ENCODE data around the gene LPGAT1.

The LPGAT1 gene

DNA sequence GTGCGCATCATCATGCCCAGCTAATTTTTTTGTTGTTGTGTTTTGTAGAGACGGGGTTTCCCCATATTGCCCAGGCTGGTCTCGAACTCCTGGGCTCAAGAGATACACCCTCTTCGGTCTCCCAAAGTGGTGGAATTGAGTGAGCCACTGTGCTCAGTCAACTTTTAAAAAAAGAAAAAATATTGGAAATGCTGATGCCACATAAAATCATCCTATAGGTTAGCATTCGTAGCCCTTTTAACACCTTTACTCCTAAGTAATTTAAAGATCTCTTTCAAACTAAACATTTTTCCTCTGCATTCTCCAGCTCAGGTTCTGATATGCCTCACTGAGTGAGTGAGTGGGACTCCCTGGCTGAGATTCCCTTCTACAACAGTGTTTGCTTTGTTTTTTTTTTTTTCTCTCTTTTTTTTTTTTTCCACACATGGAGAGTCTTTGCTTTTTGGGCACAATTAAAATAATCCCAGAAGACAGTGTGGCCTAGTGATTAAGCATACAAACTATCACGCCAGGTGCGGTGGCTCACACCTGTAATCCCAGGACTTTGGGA lies 74.0 kb downstream of the LPGAT1 start:
- no peak for DNase-seq

DNA sequence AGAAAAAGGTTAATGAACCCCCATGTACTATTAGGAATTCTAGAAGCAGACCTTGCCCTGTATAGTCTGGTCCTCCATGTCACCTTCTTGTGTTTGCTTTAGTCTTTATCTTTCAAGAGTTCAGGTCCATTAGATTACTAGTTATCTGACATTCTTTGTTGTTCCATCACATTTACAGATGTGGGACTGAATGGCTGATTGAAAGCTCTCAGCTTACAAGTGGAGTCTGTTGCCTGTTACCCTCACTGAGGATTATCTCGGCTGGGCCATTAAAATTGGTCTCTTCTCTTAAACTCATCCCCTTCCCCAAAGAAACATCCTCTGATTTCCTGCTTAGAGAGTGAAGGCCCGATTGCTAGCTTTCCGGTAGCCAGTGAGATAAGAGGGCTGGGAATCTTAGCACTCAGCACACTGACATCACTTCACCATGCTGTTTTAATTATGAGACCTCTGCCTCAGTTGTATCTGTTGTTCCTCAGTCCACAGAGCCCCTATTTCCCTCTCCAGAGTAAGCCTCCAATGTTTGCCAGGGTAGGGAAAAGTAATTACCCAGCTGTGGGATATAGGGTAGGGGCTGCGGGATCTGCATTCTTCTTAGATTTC lies 76.8 kb downstream of the LPGAT1 start:
- DNase-seq: peak; percentile 9

DNA sequence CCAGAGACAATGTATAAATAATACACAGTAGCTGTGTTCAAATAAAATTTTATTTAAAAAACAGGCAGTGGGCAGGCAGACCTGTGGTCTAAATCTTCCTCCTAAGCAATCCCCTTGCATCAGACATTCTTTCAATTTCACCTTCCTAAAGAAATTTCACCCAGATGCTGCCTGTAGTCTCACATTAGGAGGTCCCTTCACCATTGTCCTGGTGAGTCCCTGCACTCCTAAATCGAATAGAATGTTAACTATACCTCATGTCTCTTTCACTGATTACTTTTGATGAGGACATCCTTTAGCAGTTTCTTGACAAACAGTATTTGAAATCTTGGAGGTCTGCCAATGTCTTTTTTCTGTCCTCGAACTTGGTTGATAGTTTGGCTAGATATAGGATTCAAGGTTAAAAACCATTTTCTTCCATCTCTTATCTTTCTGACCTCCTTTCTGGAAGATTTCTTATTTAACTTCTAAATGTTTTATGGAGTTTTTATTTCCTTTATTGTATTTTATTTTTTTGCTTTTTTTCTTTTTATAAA lies 77.5 kb downstream of the LPGAT1 start:
- DNase-seq: no peak

DNA sequence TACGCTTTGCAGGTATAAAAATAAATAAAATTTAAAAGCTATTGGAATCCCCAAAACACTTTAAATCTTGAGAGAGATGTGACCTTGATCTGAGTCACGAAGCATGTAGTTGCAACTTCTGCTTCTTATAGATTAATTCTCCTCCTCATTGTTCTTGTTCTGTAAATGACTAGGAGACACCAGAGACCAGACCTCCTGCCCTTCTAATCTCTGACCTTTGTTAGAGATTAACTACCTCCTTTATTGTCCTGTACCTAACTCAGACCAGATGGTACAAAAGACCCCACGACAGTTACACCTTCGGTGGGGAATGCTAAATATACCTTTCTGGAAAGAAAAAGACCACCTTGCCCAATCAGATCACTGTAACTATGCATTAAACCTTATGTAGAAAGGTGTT lies 78.2 kb downstream of the LPGAT1 start:
- DNase-seq: no peak

DNA sequence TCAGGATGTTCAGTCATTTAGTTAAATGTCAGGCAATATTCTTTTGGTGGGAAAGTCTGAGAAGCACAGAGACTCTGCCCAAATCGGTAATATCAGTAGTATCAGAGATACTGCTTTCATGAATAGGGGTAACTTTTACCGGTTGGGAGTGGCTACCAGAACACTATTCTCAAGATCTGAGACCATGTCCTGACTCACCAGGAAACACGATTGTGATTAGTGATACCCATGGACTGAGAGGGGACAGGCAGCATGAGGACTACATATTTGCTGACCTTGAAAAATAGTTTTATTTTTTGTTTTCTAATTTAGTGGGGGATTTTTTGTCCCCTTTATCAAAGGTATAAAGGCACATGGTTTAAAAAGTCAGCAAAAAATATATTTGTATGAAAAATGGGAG lies 79.1 kb downstream of the LPGAT1 start:
- DNase-seq: no peak

DNA sequence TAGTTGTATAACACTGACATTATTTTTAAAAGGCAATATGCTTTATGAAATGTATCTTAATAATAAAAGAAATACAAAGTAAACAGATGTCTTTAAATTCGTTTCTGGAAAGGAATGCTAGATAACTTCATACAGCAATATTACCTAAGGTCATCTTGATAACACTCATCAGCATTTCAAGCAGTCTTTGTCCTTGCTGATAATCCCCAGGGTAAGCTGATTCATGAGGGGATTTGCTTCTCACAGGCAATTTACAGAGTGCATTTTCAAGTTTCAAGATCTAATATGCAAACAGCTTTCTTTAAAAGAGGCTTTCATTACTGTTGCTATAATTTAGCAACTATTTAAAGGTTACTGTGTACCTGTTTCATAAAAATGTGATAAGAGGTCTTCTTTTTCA lies 80.0 kb downstream of the LPGAT1 start:
- no peak for DNase-seq

DNA sequence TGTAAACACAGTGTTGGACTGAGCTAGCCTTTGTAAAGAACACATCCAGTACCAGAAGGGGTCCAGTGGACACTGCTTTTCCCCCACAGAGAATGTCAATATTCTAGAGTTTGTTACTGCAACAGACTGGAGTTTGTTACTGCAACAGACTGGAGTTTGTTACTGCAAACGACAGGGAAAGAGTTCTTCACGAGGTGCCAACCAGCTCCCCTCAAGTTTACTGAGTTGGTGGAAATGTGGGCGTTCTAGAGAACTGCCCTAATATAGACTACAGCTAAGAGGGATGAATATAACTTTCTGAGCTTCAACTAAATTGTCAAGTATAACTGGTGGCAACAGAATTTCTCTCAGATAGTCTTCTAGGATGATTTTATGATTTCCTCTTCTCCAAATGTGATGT lies 81.3 kb downstream of the LPGAT1 start:
- DNase-seq: no peak

DNA sequence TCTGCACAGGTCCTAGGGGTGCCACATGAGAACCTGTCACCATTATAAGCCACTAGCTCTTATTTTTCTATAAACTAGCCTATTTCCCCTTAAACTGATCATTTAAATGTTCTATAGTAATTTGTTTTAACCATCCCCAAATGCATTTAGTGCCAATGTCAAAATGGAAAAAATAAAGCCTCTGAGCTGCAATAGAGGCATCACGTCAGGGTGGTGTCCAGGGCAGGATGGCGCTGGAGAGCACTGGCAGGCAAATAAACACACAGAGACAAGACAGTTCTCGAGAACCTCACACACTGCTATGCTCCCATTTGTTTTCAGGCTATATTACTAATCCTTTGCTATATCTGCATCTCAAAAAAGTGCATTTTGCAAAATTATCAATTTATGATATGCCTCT lies 81.8 kb downstream of the LPGAT1 start:
- DNase-seq: no peak

DNA sequence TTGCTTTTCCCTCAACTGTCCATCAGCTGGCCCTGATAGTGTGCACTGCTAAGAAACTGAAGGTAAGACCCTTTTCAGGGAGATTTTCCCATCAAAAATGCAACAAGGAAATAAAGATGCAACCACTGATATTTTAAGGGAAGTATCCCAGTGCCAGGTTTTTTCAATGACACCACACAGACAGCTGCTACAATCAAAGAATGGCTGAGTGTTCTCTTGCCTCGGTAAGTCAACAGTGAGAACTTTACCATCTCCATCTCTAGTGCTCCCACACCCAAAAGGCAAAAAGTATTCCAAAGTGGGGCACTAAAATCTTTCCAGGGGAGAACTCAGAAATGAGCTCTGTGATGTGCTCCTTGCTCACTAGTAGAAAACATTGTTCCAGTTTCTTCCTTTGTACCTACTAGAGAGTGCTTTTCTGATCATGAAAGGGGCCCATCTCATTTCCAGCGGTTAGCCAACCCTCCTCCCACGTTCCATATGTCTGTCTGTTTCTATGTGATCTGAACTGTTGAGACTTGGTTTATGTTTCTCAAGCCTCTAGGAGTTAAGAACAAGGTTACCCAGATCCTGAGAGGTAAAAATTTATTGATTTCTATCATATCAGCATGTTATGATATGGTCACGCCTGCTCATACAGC lies 87.6 kb downstream of the LPGAT1 start:
- no peak for DNase-seq

DNA sequence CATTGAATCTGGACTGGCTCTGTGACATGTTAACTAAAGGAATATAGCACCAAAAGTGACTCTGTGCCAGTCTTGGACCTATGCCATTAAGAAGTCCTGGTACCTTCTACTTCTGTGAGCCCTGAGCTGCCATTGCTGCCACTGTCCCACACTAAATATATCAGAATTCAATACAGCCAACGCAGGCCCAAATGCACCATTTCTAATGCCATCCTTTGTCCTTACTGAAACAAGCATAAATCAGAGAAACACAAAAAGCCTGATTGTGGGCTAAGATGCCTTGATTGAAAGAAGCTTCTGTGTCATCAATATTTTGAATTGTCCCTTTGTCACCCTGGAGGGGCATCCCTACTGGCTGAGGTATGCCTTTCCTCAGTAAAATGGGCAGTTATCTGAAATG lies 88.3 kb downstream of the LPGAT1 start:
- DNase-seq: no peak

DNA sequence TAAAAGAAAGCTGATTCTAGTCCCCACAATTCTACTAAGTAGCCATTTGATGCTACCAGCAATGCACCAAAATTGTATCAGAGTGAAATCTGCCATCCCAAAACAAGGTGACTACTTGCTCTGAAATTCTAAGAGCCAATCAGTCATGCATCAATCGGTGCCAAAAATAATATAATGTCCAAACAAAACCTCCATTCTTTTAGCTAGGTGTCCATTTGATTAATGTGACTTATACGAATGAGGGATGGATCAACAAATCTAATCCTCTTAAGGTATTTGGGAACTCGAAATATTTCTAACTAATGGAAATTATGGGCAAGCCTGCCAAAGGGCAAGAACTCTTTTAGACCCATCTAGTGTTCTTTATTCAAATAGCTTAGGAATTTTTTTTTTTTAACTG lies 88.8 kb downstream of the LPGAT1 start:
- no peak for DNase-seq

DNA sequence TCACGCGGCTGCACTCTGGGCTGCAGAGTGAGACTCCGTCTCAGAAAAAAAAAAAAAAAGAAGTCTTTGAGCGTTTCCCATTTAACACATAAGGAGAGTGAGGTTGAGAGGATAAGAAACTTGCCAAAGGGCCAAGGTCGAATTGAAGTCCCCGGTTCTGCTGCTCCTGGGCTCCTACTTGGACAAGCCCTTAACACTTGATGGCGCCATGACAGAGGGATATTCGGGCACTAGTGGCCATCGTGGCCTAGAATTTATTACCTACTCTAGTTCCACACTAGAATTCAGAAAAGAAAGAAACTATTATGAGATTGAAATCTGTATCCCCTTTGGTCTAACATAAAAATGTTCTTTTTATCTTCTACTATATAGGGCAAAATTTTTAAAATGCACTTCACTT lies 89.4 kb downstream of the LPGAT1 start:
- no peak for DNase-seq

DNA sequence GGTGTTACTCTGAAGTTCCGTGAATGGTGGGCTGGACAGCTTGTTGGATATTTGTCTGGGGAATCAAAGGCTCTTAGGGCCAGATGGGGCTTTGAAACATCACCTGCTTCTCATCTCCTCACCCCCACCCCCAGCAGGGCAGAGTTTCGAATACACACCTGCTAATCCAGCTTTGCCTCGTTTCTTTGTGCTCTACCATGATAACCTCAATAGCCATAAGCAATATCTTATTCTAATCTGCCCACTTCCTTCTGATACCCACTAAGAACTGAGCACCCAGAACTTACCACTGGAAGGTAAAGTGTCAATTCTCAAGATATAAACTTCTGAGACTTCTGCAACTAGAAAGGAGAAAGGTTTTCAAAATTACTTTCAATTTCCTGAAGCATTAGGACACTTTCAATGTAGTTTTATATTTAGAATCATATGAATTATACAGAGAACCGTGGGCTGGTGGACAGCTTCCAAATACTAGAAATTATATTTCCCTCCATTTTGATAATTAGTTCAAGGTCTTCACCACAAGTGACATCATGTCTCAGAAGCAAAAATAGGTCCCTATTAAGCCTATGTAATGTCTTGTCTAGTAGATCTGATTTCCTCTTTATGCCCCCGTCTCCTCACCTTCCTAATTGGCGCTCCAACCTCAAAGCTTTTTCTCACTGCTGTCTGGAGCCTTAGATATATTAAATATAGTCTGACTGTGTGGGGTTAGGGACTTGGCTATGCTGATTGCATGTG lies 90.7 kb downstream of the LPGAT1 start:
- no peak for DNase-seq

DNA sequence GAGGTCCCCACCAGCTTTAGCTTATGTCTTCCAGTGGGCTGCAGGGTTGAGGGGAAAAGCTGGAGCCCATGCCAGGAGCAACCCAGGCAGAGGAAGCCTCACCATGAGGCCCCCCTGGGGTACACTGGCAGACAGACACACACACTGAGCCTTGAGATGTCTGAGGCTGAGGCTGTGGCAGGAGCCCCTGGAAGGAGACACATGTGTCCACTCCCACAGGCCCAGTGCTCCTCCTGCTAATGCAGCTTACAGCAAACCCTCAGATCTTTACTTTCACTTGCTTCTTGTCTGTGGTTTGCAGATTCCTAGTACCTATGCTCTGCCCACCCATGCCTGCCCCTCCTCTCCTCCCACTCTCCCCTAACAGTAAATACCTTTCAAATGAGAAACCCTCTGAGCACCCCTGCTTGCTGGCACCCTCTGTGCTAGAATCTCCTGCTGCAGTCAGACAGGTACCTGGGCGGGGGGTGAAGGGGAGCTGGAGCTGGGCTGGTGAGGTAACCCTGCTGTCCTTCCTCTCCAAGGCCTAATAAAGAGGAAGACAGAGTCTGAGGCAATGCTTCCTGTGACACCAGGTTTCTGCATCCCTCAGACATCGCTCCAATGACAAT lies 91.8 kb downstream of the LPGAT1 start:
- DNase-seq: no peak

DNA sequence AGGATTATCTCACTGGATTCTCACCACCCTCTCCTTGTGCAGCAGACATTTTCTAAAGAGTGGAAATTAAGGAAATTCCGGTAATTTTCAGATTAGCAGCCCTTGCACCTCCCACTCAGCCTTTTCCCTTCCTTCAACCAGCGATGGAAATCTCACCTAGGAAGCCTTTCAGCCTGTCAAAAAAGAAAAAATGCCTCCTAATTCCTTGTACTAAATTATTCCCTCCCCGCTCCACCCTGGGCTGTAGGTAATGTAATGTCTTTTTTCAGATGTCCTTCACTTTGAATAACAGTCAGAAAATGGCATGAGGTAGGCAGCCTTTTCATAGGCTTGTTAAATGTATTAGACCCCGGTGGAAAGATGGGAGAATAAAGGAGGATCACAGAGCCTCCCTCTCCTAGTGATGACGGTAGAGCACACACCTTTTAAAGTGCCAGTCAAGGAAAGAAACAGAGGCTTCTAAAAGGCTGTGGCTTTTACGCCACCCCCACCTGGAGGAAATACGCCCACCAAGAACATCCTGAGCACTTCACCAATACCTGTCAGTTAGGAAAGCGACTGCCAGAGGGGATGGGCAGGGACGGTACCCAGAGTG lies 92.4 kb downstream of the LPGAT1 start:
- no peak for DNase-seq

DNA sequence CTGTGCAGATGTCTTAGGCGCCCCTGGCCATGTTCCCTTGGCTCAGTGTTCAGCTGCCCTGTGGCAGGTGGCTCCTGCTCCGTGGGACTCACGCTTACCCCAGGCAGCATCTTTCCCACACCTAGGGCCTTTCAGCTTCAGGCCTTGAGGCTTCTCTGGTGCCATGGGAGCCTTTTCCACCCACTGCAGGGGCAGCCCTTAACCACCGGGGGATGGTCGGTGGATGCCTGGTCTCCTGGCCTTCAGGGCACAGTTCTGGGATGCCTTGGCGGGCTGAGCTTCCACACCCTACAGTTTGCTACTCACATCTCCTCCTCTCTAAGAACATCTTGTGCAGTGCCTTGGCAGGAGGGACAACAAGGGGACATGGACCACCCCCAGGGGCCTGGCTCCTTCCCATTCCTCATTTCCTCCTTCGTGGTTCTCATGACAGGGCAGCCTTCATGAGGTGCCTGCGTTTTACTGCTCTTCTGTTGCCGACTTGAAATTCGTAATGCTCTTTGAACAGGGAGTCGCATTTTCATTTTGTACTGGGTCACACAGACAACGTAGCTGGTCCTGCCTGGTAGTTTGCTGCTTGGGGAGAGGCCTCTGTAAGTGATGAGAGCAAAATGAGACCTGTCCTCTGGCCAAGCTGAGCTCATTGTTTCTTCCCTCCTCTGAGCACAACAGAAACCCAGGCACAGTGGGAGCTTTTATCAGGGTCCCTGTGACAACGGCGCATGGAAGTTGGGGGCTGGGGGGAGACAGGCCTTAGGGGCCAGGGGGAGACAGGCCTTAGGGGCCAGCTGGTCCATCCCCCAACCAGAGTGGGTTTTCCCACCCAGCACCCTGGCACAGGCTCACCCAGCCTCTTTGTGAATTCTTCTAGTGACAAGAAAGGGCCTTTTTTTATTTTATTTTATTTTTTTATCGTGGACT lies 93.2 kb downstream of the LPGAT1 start:
- no peak for DNase-seq

DNA sequence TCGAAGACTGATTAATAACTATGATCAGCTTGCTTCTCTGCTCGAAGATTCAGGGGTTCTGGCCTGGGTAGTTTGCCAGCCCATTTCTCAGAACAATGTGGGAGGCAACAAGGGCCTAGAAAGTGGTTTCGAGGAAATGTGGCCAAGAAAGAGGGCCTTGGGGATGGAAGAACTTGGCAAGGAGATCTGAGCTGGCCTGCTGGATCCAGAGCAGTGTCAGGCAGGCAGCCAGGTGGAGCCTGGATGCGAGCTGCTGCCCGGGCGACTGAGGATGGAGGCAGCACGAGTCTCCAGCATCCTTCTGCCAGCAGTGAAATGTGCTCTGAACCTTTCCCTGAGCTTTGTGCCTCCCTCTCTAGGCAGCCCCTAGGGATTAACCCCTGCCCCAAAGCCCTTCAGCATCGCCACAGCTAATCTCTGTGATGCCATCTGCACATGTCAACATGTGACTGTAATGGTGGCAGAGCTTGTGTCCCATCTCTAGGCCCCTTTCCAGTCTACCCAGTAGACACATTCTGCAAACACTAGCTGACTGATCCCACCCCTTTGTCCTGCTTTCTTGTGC lies 94.1 kb downstream of the LPGAT1 start:
- DNase-seq: no peak

DNA sequence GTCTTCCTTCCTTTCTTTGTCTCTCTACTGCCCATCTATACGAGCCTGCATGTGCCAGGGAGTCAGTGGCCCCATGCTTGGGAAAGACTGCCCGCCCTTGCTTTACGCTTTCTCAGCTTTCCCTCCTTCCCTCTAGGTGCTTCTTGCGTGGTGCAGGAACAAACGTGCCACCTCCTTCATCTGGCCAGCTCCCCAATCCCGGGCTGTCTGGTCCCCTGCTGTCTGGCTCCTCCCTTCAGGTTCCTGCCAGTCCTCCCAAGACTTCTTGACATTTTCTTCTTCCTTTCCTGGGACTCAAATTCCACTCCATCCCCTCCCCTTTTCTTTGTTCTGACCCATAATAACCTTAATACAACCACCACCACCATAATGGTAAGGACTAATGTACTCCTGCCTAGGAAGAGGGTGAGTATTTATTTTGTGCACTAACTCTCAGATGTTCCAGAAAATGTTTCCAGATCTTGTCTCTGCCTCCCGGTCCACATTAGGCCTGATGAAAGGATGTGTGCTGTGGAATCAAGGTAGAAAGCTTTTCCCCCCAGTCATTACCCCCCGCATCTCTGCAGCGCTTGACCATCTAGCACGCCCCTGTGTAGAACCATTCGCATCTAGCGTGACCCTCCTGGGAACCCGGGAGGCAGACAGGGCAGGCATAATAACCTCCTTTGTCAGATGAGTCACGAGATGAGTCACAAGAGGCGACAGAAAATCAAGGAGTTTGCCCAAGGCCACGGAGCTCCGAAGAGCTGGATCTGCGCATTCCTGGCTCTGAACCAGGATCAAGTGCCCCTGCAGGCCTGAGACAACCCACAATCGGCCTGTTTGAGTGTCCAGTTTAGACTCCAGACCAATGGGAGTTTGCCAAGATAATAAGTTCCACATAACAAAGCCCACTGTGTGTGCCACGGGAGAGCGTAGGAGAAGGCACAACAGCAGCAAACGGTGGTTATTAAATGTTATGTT lies 95.1 kb downstream of the LPGAT1 start:
- no peak for DNase-seq

DNA sequence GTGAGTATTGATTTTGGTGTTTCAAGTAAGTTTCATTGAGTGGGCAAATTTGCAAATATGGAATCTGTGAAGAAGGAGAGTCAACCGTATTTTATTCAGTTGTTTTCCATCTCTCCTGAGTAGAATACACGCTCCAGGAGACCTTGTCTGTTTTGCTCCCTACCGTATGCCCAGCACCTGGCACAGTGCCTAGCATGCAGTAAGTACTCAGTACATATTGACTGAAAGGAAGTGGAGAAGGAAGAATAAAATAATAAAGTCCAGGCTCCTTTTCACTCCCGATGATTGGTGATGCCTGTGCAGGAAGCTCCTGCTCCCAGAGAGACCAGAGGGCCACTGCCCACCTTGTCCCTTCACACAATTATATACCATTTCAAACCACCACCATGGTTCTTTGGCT lies 95.8 kb downstream of the LPGAT1 start:
- peak; percentile 14 for DNase-seq

DNA sequence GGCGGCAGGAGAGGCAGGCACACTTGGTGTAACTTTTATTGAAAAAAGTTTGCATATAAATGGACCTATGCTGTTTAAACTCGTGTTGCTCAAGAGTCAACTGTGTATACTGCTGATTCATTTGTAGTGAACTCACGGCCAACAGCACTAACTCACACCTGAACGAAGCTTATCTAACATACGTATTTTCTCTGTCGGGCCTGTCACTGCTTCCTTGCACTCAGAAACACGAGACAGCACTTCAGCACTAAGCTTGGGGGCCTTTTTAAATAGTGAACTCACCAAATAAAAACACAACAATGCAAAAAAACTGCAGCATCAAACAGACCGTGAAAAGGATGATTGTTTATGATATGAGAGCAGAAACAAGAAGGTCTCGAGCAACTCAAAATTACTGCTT lies 96.2 kb downstream of the LPGAT1 start:
- no peak for DNase-seq
